ENCODE measurements around the gene WNT2B. TPM values are rescaled to one million over a fixed set of nuclear protein-coding genes. Genes with fewer than 3 reads are reported as not detected.

WNT2B gene
- total RNA-seq, 1 experiment from 2014 or later: not detected

DNA sequence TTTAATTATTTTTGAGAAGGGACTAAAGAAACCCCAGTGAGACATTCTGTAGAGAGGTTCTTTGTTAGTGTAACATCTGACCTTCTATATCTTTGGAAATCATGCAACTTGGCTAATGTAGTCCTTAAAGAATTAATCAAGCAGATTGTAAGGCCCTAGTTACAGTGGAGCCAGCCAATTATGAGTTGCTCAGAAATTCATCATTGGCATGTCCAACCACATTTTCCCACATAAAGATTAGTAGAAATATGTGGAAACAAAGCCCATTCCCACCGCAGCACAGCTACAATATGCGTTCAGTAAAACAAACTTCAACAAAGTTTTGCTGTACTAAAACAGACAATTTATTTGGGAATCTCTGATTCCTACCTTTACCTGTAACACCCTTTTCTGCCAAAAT lies 27.8 kb downstream of the WNT2B start:
- Histone ChIP-seq H3K27ac (ENCODE audit: low read length) (no peak overlapping the region), H3K36me3 (ENCODE audit: insufficient read depth, low read length) (no peaks in the 10 kb centered on the region), H2AFZ (ENCODE audit: low read length) (no peak overlapping the region), H3K79me2 (ENCODE audit: low read length) (no peaks in the 10 kb centered on the region), H3K9me2 (replicated peaks; ENCODE audit: insufficient read depth, low read length) (no peaks in the 10 kb centered on the region), H3K9me3 (ENCODE audit: low read length) (no peaks in the 10 kb centered on the region), H3K4me3 (ENCODE audit: low read length) (no peak overlapping the region), H3K9ac (ENCODE audit: low read length) (no peak overlapping the region), H3K4me1 (ENCODE audit: low read length) (no peaks in the 10 kb centered on the region), H3K4me2 (ENCODE audit: low read depth, low read length, poor library complexity, severe bottlenecking) (no peak overlapping the region), H3K27me3 (ENCODE audit: low read length) (no peaks in the 10 kb centered on the region), H4K20me1 (ENCODE audit: insufficient read depth, low read depth, low read length) (no peaks in the 10 kb centered on the region)
- no peak for DNase-seq

DNA sequence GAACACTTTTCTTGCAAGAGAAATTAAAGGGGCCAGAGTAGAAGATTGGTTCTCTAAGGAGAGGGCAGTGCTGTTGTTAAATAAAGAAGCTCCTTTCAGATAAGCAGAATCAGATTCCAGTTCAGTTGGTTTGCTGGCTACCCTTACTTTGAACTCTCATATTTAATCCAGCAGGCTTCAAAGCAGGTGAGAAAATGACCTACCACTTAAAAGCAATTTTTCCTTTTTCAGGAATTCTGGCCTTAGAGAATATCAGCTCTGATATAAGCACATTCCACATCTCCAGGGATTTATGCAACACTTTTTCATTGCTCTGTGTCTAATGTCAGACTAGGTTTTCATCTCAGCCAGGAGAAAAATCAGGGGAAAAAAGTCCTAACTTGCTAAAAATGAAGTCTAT lies 28.7 kb downstream of the WNT2B start:
- H3K4me2 ChIP-seq (ENCODE audit: low read depth, low read length, poor library complexity, severe bottlenecking): no peak overlapping the region
- H3K9me2 ChIP-seq (replicated peaks; ENCODE audit: insufficient read depth, low read length): no peaks in the 10 kb centered on the region
- no peaks in the 10 kb centered on the region for H4K20me1 ChIP-seq (ENCODE audit: insufficient read depth, low read depth, low read length)
- no peaks in the 10 kb centered on the region for H3K36me3 ChIP-seq (ENCODE audit: insufficient read depth, low read length)
- no peaks in the 10 kb centered on the region for H3K79me2 ChIP-seq (ENCODE audit: low read length)
- DNase-seq: no peak
- no peak overlapping the region for H3K4me3 ChIP-seq (ENCODE audit: low read length)
- no peak overlapping the region for H3K9ac ChIP-seq (ENCODE audit: low read length)
- H3K9me3 ChIP-seq (ENCODE audit: low read length): no peaks in the 10 kb centered on the region
- H3K27me3 ChIP-seq (ENCODE audit: low read length): no peaks in the 10 kb centered on the region
- no peak overlapping the region for H2AFZ ChIP-seq (ENCODE audit: low read length)
- no peaks in the 10 kb centered on the region for H3K4me1 ChIP-seq (ENCODE audit: low read length)
- no peak overlapping the region for H3K27ac ChIP-seq (ENCODE audit: low read length)

DNA sequence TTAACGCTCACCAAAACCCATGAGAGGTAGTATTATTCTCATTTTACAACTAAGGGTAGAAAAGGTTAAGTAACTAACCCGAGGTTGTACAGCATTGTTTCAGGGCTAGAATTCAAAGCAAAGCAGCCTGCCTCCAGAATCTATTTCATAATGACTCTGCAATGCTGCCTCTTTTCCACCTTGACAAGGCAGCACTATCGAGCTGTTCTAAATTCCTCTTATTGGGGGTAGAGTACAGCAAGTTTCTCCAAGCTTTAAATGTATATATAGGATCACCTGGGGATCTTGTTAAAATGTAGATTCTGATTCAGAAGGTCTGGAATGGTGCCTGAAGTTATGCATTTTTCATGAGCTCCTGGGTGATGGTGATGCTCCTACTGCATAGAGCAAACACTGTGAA lies 30.1 kb downstream of the WNT2B start:
- Histone ChIP-seq H3K4me1 (ENCODE audit: low read length) (no peaks in the 10 kb centered on the region), H3K27ac (ENCODE audit: low read length) (no peak overlapping the region), H3K36me3 (ENCODE audit: insufficient read depth, low read length) (no peaks in the 10 kb centered on the region), H3K27me3 (ENCODE audit: low read length) (no peaks in the 10 kb centered on the region), H3K79me2 (ENCODE audit: low read length) (no peaks in the 10 kb centered on the region), H3K4me2 (ENCODE audit: low read depth, low read length, poor library complexity, severe bottlenecking) (no peak overlapping the region), H3K9me3 (ENCODE audit: low read length) (no peaks in the 10 kb centered on the region), H4K20me1 (ENCODE audit: insufficient read depth, low read depth, low read length) (no peaks in the 10 kb centered on the region), H3K9me2 (replicated peaks; ENCODE audit: insufficient read depth, low read length) (no peaks in the 10 kb centered on the region), H2AFZ (ENCODE audit: low read length) (no peak overlapping the region), H3K9ac (ENCODE audit: low read length) (no peak overlapping the region), H3K4me3 (ENCODE audit: low read length) (no peak overlapping the region)
- no peak for DNase-seq

DNA sequence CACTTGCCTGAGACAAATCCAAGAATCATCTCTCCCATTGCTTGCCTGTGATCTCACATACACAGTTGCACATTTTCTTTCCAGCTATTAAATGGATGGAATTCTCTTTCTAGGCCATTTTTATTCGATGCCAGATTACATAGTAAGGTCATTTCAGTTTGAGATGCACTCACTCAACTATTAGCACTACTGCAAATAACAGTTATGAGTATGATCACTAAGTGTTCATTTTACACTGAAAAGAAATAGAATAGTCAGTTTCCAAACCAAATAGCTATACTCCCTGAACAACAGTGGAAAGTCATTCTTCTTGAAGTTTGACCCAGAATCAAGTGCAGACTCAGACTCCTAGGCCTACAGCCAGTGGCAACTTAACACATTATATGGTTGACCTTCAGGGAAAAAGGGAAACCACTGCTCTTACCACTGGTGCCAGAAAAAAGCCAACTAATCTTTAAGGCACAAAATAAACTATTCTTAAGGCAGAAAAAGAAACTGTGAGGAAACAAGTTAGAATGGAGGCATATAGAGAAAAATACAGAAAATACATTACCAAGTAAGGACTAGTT lies 31.5 kb downstream of the WNT2B start:
- no peaks in the 10 kb centered on the region for H3K79me2 ChIP-seq (ENCODE audit: low read length)
- no peaks in the 10 kb centered on the region for H3K9me3 ChIP-seq (ENCODE audit: low read length)
- no peaks in the 10 kb centered on the region for H3K4me1 ChIP-seq (ENCODE audit: low read length)
- H3K4me2 ChIP-seq (ENCODE audit: low read depth, low read length, poor library complexity, severe bottlenecking): no peak overlapping the region
- no peak overlapping the region for H3K27ac ChIP-seq (ENCODE audit: low read length)
- no peaks in the 10 kb centered on the region for H4K20me1 ChIP-seq (ENCODE audit: insufficient read depth, low read depth, low read length)
- H3K4me3 ChIP-seq (ENCODE audit: low read length): no peak overlapping the region
- DNase-seq: no peak
- H2AFZ ChIP-seq (ENCODE audit: low read length): no peak overlapping the region
- H3K36me3 ChIP-seq (ENCODE audit: insufficient read depth, low read length): no peaks in the 10 kb centered on the region
- H3K27me3 ChIP-seq (ENCODE audit: low read length): no peaks in the 10 kb centered on the region
- H3K9me2 ChIP-seq (replicated peaks; ENCODE audit: insufficient read depth, low read length): no peaks in the 10 kb centered on the region
- no peak overlapping the region for H3K9ac ChIP-seq (ENCODE audit: low read length)

DNA sequence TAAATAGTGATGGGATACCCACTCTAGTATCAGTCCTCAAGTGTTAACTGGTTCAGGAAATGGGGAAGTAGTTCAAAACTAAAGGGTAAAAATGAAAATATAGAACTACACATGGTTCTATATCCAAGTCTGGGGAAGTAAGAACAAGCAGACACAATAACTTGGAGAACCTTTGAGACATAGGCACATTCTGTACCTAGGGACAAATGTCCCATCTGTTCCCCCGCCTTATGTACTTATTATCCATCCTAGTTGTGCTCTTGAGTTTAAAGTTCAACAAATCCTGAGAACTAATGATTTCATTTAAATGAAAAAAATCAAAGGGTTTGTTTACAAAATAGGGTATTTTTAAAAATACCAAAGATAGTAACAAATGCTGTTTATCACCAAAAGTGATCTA lies 32.5 kb downstream of the WNT2B start:
- Histone ChIP-seq H4K20me1 (ENCODE audit: insufficient read depth, low read depth, low read length) (no peaks in the 10 kb centered on the region), H3K79me2 (ENCODE audit: low read length) (no peaks in the 10 kb centered on the region), H3K9me3 (ENCODE audit: low read length) (no peaks in the 10 kb centered on the region), H3K4me1 (ENCODE audit: low read length) (no peaks in the 10 kb centered on the region), H2AFZ (ENCODE audit: low read length) (no peak overlapping the region), H3K27ac (ENCODE audit: low read length) (no peak overlapping the region), H3K4me2 (ENCODE audit: low read depth, low read length, poor library complexity, severe bottlenecking) (no peak overlapping the region), H3K27me3 (ENCODE audit: low read length) (no peaks in the 10 kb centered on the region), H3K9me2 (replicated peaks; ENCODE audit: insufficient read depth, low read length) (no peaks in the 10 kb centered on the region), H3K4me3 (ENCODE audit: low read length) (no peak overlapping the region), H3K36me3 (ENCODE audit: insufficient read depth, low read length) (no peaks in the 10 kb centered on the region), H3K9ac (ENCODE audit: low read length) (no peak overlapping the region)
- no peak for DNase-seq

DNA sequence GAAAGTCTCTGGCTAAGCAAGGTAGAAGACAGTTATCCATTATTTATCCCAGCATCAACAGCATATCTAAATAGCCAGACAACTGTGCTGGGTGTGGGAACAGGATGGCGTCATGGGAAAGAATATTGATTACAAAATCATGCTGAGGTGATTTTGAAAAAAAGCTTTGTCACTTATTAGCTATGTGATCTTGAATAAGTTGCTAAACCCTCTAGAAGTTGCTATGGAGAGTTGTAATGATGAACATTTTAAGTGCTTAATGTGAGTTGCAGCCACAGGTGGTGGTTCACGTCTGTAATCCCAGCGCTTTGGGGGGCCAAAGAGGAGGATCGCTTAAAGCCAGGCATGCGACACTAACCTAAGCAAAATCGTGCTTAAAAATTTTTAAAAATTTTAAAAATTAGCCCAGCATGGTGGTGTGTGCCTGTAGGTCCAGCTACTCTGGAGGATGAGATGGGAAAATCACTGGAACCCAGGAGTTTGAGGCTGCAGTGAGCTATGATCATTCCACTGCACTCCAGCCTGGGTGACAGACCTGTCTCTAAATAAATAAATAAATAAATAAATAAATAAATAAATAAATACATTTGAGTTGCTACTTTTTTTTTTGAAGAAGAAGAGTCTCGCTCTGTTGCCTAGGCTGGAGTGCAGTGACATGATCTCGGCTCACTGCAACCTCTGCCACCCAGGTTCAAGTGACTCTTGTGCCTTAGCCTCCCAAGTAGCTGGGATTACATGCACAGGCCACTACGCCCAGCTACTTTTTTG lies 33.6 kb downstream of the WNT2B start:
- H3K4me2 ChIP-seq (ENCODE audit: low read depth, low read length, poor library complexity, severe bottlenecking): no peak overlapping the region
- H3K9ac ChIP-seq (ENCODE audit: low read length): no peak overlapping the region
- no peaks in the 10 kb centered on the region for H3K4me1 ChIP-seq (ENCODE audit: low read length)
- H3K4me3 ChIP-seq (ENCODE audit: low read length): no peak overlapping the region
- no peaks in the 10 kb centered on the region for H4K20me1 ChIP-seq (ENCODE audit: insufficient read depth, low read depth, low read length)
- H3K9me2 ChIP-seq (replicated peaks; ENCODE audit: insufficient read depth, low read length): no peaks in the 10 kb centered on the region
- no peak for DNase-seq
- H3K27me3 ChIP-seq (ENCODE audit: low read length): no peaks in the 10 kb centered on the region
- H3K27ac ChIP-seq (ENCODE audit: low read length): no peak overlapping the region
- H3K36me3 ChIP-seq (ENCODE audit: insufficient read depth, low read length): no peaks in the 10 kb centered on the region
- no peak overlapping the region for H2AFZ ChIP-seq (ENCODE audit: low read length)
- no peaks in the 10 kb centered on the region for H3K9me3 ChIP-seq (ENCODE audit: low read length)
- H3K79me2 ChIP-seq (ENCODE audit: low read length): no peaks in the 10 kb centered on the region

DNA sequence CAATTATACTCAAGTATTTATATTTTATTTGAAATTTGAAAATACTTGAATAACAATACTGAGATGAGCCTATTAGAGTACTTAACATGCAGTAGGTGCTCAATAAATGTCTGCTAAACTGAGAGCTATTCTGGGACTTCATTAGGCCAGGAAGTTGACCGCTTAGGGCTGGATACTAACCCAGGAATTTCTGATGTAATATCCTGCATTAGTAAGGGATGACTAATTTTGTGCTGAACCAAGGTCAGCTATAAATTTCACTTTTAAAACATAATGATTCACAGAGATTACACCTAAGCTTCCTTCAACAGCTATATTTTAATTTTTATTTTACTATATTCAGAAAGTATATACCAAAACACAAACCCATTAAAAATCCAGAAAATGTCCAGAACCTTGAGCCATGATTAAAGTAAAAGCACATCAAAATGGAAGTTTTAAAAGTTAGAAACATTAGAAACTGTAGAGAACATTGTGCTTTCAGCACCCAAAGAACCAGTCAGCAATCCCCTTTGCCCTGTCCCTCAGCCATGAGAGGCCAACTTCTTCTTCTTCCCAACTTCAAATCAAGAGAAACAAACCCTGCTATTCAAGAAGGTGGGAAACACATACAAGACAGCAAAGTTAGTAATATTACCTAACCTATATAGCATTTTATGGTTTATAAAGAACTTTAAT lies 35.4 kb downstream of the WNT2B start:
- no peak for DNase-seq
- H3K9me2 ChIP-seq (replicated peaks; ENCODE audit: insufficient read depth, low read length): no peaks in the 10 kb centered on the region
- no peaks in the 10 kb centered on the region for H3K27me3 ChIP-seq (ENCODE audit: low read length)
- H3K9me3 ChIP-seq (ENCODE audit: low read length): no peaks in the 10 kb centered on the region
- H3K4me3 ChIP-seq (ENCODE audit: low read length): no peak overlapping the region
- no peak overlapping the region for H2AFZ ChIP-seq (ENCODE audit: low read length)
- H3K4me1 ChIP-seq (ENCODE audit: low read length): no peaks in the 10 kb centered on the region
- H3K27ac ChIP-seq (ENCODE audit: low read length): no peak overlapping the region
- H4K20me1 ChIP-seq (ENCODE audit: insufficient read depth, low read depth, low read length): no peaks in the 10 kb centered on the region
- no peaks in the 10 kb centered on the region for H3K36me3 ChIP-seq (ENCODE audit: insufficient read depth, low read length)
- H3K9ac ChIP-seq (ENCODE audit: low read length): no peak overlapping the region
- no peaks in the 10 kb centered on the region for H3K79me2 ChIP-seq (ENCODE audit: low read length)
- no peak overlapping the region for H3K4me2 ChIP-seq (ENCODE audit: low read depth, low read length, poor library complexity, severe bottlenecking)

DNA sequence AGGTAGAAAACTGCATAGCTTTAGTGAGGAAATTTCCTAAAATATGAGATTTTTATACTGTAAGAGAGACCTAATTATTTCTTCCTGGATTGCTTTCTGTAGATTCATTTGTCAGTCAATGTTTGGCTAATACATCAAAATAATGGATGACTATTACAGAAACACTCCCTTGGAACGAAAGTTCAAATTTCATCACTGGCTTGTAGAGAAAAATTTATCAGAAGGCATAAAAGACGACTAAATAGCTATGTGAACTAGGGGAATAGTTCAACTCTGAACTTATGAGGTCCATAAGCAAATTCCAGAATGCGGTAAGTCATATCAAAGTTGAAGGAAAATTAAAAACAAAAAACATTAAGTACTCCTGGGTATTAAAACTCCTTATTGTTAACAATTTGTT lies 36.0 kb downstream of the WNT2B start:
- Histone ChIP-seq H3K4me1 (ENCODE audit: low read length) (no peaks in the 10 kb centered on the region), H3K4me2 (ENCODE audit: low read depth, low read length, poor library complexity, severe bottlenecking) (no peak overlapping the region), H3K27me3 (ENCODE audit: low read length) (no peaks in the 10 kb centered on the region), H3K9me2 (replicated peaks; ENCODE audit: insufficient read depth, low read length) (no peaks in the 10 kb centered on the region), H3K27ac (ENCODE audit: low read length) (no peak overlapping the region), H3K79me2 (ENCODE audit: low read length) (no peaks in the 10 kb centered on the region), H3K36me3 (ENCODE audit: insufficient read depth, low read length) (no peaks in the 10 kb centered on the region), H3K4me3 (ENCODE audit: low read length) (no peak overlapping the region), H2AFZ (ENCODE audit: low read length) (no peak overlapping the region), H4K20me1 (ENCODE audit: insufficient read depth, low read depth, low read length) (no peaks in the 10 kb centered on the region), H3K9me3 (ENCODE audit: low read length) (no peaks in the 10 kb centered on the region), H3K9ac (ENCODE audit: low read length) (no peak overlapping the region)
- no peak for DNase-seq

All from Karpas-422 (cell line).